Heart left ventricle (tissue), 13 donors: ENCODE results near the gene DOLPP1.

Experiments used
- POLR2A ChIP-seq, 2 donors: fragments of 450-650 bp; IDR thresholded peaks; one replicate each; pipeline ENCODE4 v1.6.1; 2017; ENCODE audit warnings: antibody characterized with exemption in 2 of 2, mild to moderate bottlenecking in 2 of 2, moderate library complexity in 2 of 2
- TF ChIP-seq, protein P1 (sequence below), 12 donors: fragments of 200-600 bp; sonication (generic) in 4 of 12; IDR thresholded peaks; one replicate each; pipeline versions ENCODE4 v1.5.0 to v1.8.0; 2018 to 2022; ENCODE audit warnings: antibody characterized with exemption in 12 of 12, mild to moderate bottlenecking in 5 of 12
- donor health status: ischemic (EF 13 %, LVEDD 7.1; RV severe dilation, severe dysfunction).
- donor health status: DM: no; HTN: yes; CAD: no.
- donor health status: DM: no; HTN: no; CAD: no.
- donor health status: ischemic (EF 25% LVEDD 6.9; RV normal size, moderate dysfunction).
- donor health status: ischemic (EF 25% LVEDD 5.7; RV mildly dilated, moderate dysfunction).
- donor health status: ischemic (EF 35%, LVEDD 5.7; RV mildly dilated, moderate dysfunction).
- donor health status: nonischemic (EF 11% LVEDD 7.7; RV severe dilation, severe dysfunction).
- donor health status: DM: yes; HTN: yes; CAD: no.
- donor health status: PGD.
- donor health status: ischemic (EF 29% LVEDD 5.4; RV normal size, mild dysfunction).
- donor health status: nonischemic (EF 23%, LVEDD 6.1; RV moderate dilation, normal function).

DNA sequence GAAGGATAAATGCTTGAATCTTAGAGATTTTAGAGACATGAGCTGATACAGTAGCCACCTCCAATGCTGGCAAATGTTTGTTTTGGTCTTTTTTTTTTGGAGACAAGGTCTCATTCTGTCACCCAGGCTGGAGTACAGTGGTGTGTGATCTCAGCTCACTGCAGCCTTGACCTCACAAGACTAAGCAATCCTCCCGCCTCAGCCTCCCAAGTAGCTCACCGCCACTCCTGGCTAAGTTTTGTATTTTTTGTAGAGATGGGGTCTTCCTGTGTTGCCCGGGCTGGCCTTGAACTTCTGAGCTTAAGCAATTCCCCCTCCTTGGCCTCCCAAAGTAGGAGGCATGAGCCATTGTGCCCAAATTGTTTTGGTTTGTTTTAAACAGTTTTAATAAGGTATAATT is 6.8 kb upstream of the DOLPP1 start:
- TF ChIP-seq POLR2A (IDR thresholded peaks at IDR 0.05): no peak
- TF ChIP-seq, protein P1, sequence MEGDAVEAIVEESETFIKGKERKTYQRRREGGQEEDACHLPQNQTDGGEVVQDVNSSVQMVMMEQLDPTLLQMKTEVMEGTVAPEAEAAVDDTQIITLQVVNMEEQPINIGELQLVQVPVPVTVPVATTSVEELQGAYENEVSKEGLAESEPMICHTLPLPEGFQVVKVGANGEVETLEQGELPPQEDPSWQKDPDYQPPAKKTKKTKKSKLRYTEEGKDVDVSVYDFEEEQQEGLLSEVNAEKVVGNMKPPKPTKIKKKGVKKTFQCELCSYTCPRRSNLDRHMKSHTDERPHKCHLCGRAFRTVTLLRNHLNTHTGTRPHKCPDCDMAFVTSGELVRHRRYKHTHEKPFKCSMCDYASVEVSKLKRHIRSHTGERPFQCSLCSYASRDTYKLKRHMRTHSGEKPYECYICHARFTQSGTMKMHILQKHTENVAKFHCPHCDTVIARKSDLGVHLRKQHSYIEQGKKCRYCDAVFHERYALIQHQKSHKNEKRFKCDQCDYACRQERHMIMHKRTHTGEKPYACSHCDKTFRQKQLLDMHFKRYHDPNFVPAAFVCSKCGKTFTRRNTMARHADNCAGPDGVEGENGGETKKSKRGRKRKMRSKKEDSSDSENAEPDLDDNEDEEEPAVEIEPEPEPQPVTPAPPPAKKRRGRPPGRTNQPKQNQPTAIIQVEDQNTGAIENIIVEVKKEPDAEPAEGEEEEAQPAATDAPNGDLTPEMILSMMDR (IDR thresholded peaks at IDR 0.05): no peak
